H1 (cell line): ENCODE measurements around the gene F11R. TPM values are rescaled to one million over a fixed set of nuclear protein-coding genes. Genes with fewer than 3 reads are reported as not detected.
"Not testable (repeated sequence)": the region's sequence is repeated elsewhere in the genome, so short reads cannot be mapped to it uniquely, and the experiment has no call there.

Experiments
- CTCF ChIA-PET: fragments of 300-600 bp; sonication (Branson Sonifier 250); formaldehyde crosslinking; loops from one replicate; lab custom pipeline; 2021; ENCODE audit not compliant: partially characterized antibody; lab: Charles Lee
- POLR2A ChIA-PET: fragments of 300-600 bp; sonication (Branson Sonifier 250); formaldehyde crosslinking; loops from one replicate; lab custom pipeline; 2021; ENCODE audit warnings: inconsistent platforms; ENCODE audit not compliant: partially characterized antibody; lab: Charles Lee
- DNase-seq, 2 experiments: peaks; one replicate each; pipeline versions ENCODE4 v3.0.0 to v3.0.0-alpha.2; 2010 to 2022; ENCODE audit warnings: low spot score in 2 of 2, low read depth in 1 of 2, mixed read lengths in 1 of 2
- FAIRE-seq: peaks from 2 replicates; lab custom pipeline; 2011; peaks lifted over from hg19 to GRCh38; lab: Jason Lieb, UNC
- H2AFZ ChIP-seq: 2 replicates; pipeline ENCODE4 v1.8.1; 2012; ENCODE audit warnings: low read length, inconsistent platforms
- H2AK5ac ChIP-seq: 2 replicates; pipeline ENCODE4 v1.6.1; 2013; ENCODE audit warnings: low read depth, low read length
- H2BK120ac ChIP-seq: replicated peaks from 2 replicates; pipeline ENCODE3; 2013; ENCODE audit warnings: low read depth, low read length, inconsistent platforms
- H2BK12ac ChIP-seq: 2 replicates; pipeline ENCODE4 v1.6.1; 2013; ENCODE audit warnings: low read depth, low read length
- H2BK15ac ChIP-seq: 2 replicates; pipeline ENCODE4 v1.6.1; 2013; ENCODE audit warnings: low read length
- H2BK20ac ChIP-seq: 2 replicates; pipeline ENCODE4 v1.6.1; 2013; ENCODE audit warnings: low read length
- H2BK5ac ChIP-seq: 2 replicates; pipeline ENCODE4 v1.6.1; 2013; ENCODE audit warnings: low read depth, low read length
- H3K14ac ChIP-seq: 2 replicates; pipeline ENCODE4 v1.6.1; 2013; ENCODE audit warnings: inconsistent platforms; ENCODE audit not compliant: insufficient read length
- H3K18ac ChIP-seq: 2 replicates; pipeline ENCODE4 v1.6.1; 2013; ENCODE audit warnings: low read length; ENCODE audit errors: extremely low read depth
- H3K23ac ChIP-seq: 2 replicates; pipeline ENCODE4 v1.6.1; 2013; ENCODE audit warnings: inconsistent platforms; ENCODE audit not compliant: insufficient read length
- H3K23me2 ChIP-seq: 2 replicates; pipeline ENCODE4 v1.6.1; 2013; ENCODE audit warnings: low read depth, low read length
- H3K27ac ChIP-seq: 2 replicates; pipeline ENCODE4 v1.6.1; 2011; ENCODE audit warnings: low read depth, low read length, inconsistent platforms
- H3K27me3 ChIP-seq, 4 experiments: replicated peaks in 1 of 4; 1 replicate in 1 of 4; 2 replicates in 3 of 4; pipeline versions ENCODE4 v1.6.1 to v1.8.1; 2011 to 2013; ENCODE audit warnings: low read length in 3 of 4, mild to moderate bottlenecking in 3 of 4, inconsistent platforms in 2 of 4, mixed read lengths in 2 of 4, moderate library complexity in 1 of 4; ENCODE audit not compliant: control insufficient read depth in 3 of 4, insufficient read depth in 3 of 4; ENCODE audit errors: extremely low read depth in 1 of 4
- H3K36me3 ChIP-seq, 4 experiments: 2 replicates each; pipeline versions ENCODE4 v1.6.1 to v1.8.1; 2011 to 2013; ENCODE audit warnings: mild to moderate bottlenecking in 4 of 4, low read length in 3 of 4, moderate library complexity in 2 of 4, control low read depth in 1 of 4, inconsistent platforms in 1 of 4; ENCODE audit not compliant: insufficient read depth in 4 of 4, control insufficient read depth in 2 of 4
- H3K4ac ChIP-seq: replicated peaks from 2 replicates; pipeline ENCODE3; 2013; ENCODE audit warnings: low read length, low read depth, mixed read lengths, inconsistent platforms; ENCODE audit not compliant: insufficient read length
- H3K4me1 ChIP-seq, 4 experiments: replicated peaks in 1 of 4; 1 replicate in 1 of 4; 2 replicates in 3 of 4; pipeline versions ENCODE4 v1.6.1 to v1.8.1; 2011 to 2013; ENCODE audit warnings: low read length in 3 of 4, inconsistent platforms in 2 of 4, mixed read lengths in 1 of 4; ENCODE audit not compliant: insufficient read depth in 4 of 4, control insufficient read depth in 3 of 4
- H3K4me2 ChIP-seq, 2 experiments: 2 replicates each; pipeline versions ENCODE4 v1.6.1 to v1.8.1; 2011 to 2013; ENCODE audit warnings: low read depth in 2 of 2, low read length in 2 of 2, control low read depth in 1 of 2, inconsistent platforms in 1 of 2, mild to moderate bottlenecking in 1 of 2; ENCODE audit not compliant: insufficient read depth in 1 of 2
- H3K4me3 ChIP-seq, 4 experiments: fragments of 200-600, 300-600 bp in 1 of 4; sonication (generic), shearing (Covaris generic), sonication (Bioruptor Twin) in 1 of 4; 2 replicates each; pipeline versions ENCODE4 v1.5.1 to v1.8.1; 2011 to 2016; ENCODE audit warnings: low read length in 4 of 4, low read depth in 3 of 4, control low read depth in 2 of 4, inconsistent platforms in 2 of 4, mild to moderate bottlenecking in 2 of 4, mixed read lengths in 1 of 4, moderate library complexity in 1 of 4; ENCODE audit not compliant: insufficient read depth in 2 of 4; ENCODE audit errors: extremely low read depth in 1 of 4
- H3K56ac ChIP-seq: replicated peaks from 2 replicates; pipeline ENCODE3; 2013; ENCODE audit warnings: low read depth, mild to moderate bottlenecking, mixed read lengths, low read length, inconsistent platforms; ENCODE audit not compliant: insufficient read length
- H3K79me1 ChIP-seq: 2 replicates; pipeline ENCODE4 v1.6.1; 2013; ENCODE audit warnings: low read depth, low read length, control low read depth
- H3K79me2 ChIP-seq, 2 experiments: 2 replicates each; pipeline versions ENCODE4 v1.6.1 to v1.8.1; 2012 to 2013; ENCODE audit warnings: low read length in 2 of 2, mild to moderate bottlenecking in 2 of 2, inconsistent platforms in 1 of 2; ENCODE audit not compliant: insufficient read depth in 2 of 2, control insufficient read depth in 1 of 2
- H3K9ac ChIP-seq, 4 experiments: replicated peaks in 1 of 4; 1 replicate in 1 of 4; 2 replicates in 3 of 4; pipeline versions ENCODE4 v1.6.1 to v1.8.1; 2011 to 2013; ENCODE audit warnings: low read depth in 3 of 4, low read length in 3 of 4, control low read depth in 2 of 4, mild to moderate bottlenecking in 2 of 4, moderate library complexity in 2 of 4, inconsistent platforms in 1 of 4; ENCODE audit errors: extremely low read depth in 1 of 4
- H3K9me3 ChIP-seq, 2 experiments: 2 replicates each; pipeline versions ENCODE4 v1.6.1 to v1.8.1; 2012 to 2013; ENCODE audit warnings: mild to moderate bottlenecking in 2 of 2, moderate library complexity in 2 of 2, control low read depth in 1 of 2, inconsistent platforms in 1 of 2, low read depth in 1 of 2, low read length in 1 of 2, mixed read lengths in 1 of 2; ENCODE audit not compliant: insufficient read depth in 2 of 2
- H4K20me1 ChIP-seq, 2 experiments: replicated peaks in 1 of 2; 2 replicates each; pipeline versions ENCODE3 to v1.8.1; 2011 to 2013; ENCODE audit warnings: inconsistent platforms in 2 of 2, low read length in 2 of 2, mild to moderate bottlenecking in 1 of 2; ENCODE audit not compliant: insufficient read depth in 2 of 2, control insufficient read depth in 1 of 2
- H4K5ac ChIP-seq: 2 replicates; pipeline ENCODE4 v1.6.1; 2013; ENCODE audit warnings: low read length, low read depth, mixed read lengths, inconsistent platforms; ENCODE audit not compliant: insufficient read length
- H4K8ac ChIP-seq: 2 replicates; pipeline ENCODE4 v1.8.0; 2013; ENCODE audit warnings: mild to moderate bottlenecking, moderate library complexity, low read length, inconsistent platforms; ENCODE audit not compliant: insufficient read depth; ENCODE audit errors: extremely low read depth
- H4K91ac ChIP-seq: replicated peaks from 2 replicates; pipeline ENCODE3; 2013; ENCODE audit warnings: low read length, mixed read lengths, inconsistent platforms; ENCODE audit not compliant: insufficient read length
- whole genome bisulfite sequencing, 2 experiments: shearing (Covaris generic) in 1 of 2; methylation state at CpG; one replicate each; pipeline versions ENCODE4 v1.1.6 to v1.1.7; 2013 to 2015; ENCODE audit warnings: low lambda C conversion rate in 2 of 2, mixed read lengths in 2 of 2, inconsistent platforms in 1 of 2, low coverage in 1 of 2, missing lambda C conversion rate in 1 of 2; ENCODE audit not compliant: insufficient replicate concordance in 2 of 2, insufficient coverage in 1 of 2, insufficient read length in 1 of 2; ENCODE audit errors: extremely low coverage in 1 of 2, missing lambda C conversion rate in 1 of 2; 5-methylcytosine and 5-hydroxymethylcytosine counted together
- polyA plus RNA-seq, 7 experiments: library from polyadenylated mRNA; depleted of rRNA in 3 of 7; stranded (reverse) in 5 of 7; unstranded in 2 of 7; fragments of >200 nt in 5 of 7; fragments of 200-250 nt in 2 of 7; gene quantifications; 1 replicate in 5 of 7; 2 replicates in 1 of 7; 4 replicates in 1 of 7; pipeline versions ENCODE4 v1.2.1 to v1.2.3, GENCODE V29; 2011 to 2013; ENCODE audit warnings: missing spikeins in 2 of 7, mixed read lengths in 2 of 7
- total RNA-seq: library from RNA; stranded (reverse); fragmentation: NEBNext Ultra II Directional; extraction: Animal tissue kit (Norgen Biotek cat#: 25700); gene quantifications from 2 replicates; pipeline ENCODE4 v1.2.1, GENCODE V29; 2021

Gene F11R
- total and polyA plus RNA-seq, 2 of the 8 experiments (the other 6 are each of a cell fraction or from before 2014, with no cell fraction given) = 159 to 200 TPM

DNA sequence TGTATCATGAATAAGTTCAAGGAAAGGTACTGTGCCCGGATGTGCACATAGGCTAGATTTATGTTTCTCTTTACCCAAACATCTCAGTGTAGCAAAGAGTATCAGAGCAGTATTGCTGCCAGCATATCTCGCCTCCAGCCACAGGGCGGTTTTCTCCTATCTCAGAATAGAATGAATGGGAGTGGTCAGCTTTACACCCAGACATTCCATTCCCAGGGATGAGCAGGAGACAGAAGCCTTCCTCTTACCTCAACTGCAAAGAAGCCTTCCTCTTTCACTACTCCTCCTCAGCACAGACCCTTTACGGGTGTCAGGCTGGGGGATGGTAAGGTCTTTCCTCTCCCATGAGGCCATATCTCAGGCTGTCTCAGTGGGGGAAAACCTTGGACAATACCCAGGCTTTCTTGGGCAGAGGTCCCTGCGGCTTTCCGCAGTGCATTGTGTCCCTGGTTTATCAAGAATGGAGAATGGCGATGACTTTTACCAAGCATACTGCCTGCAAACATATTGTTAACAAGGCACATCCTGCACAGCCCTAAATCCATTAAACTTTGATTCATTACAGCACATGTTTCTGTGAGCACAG lies 73.7 kb downstream of the F11R start:
- H3K23ac ChIP-seq, DNase-seq, H4K20me1 ChIP-seq, H3K79me2 ChIP-seq, POLR2A ChIA-PET, H3K4ac ChIP-seq, H3K9ac ChIP-seq, H3K4me1 ChIP-seq, H3K4me3 ChIP-seq, H4K5ac ChIP-seq, H3K9me3 ChIP-seq, H2BK15ac ChIP-seq, H3K79me1 ChIP-seq, H3K27me3 ChIP-seq, H4K8ac ChIP-seq, H3K23me2 ChIP-seq, H3K18ac ChIP-seq, H3K27ac ChIP-seq, H2BK20ac ChIP-seq, H2BK120ac ChIP-seq, H3K14ac ChIP-seq, H4K91ac ChIP-seq, H3K4me2 ChIP-seq, H2AK5ac ChIP-seq, FAIRE-seq, CTCF ChIA-PET, H3K36me3 ChIP-seq, H3K56ac ChIP-seq, H2BK12ac ChIP-seq, H2AFZ ChIP-seq, H2BK5ac ChIP-seq: not testable (repeated sequence)
- 85% methylated on average over 7 of the region's 7 CpGs; no CpG with 5 or more reads in 1 of the 2 experiments for WGBS, 2 experiments

DNA sequence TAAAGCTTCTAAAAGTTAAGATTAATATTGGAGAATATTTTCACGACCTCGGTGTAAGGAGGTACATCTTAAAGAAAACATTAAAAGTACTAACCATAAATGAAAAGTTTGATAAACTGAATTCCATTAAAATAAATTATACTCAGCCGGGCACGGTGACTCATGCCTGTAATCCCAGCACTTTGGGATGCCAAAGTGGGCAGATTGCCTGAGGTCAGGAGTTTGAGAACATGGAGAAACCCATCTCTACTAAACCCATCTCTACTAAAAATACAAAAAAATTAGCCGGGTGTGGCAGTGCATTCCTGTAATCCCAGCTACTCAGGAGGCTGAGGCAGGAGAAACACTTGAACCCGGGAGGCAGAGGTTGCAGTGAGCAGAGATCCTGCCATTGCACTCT lies 75.1 kb downstream of the F11R start:
- not testable (repeated sequence) for H3K4ac ChIP-seq, H2AFZ ChIP-seq, H3K79me2 ChIP-seq, H3K27me3 ChIP-seq, H3K9me3 ChIP-seq, H3K23me2 ChIP-seq, H2AK5ac ChIP-seq, H3K56ac ChIP-seq, H3K4me2 ChIP-seq, H3K27ac ChIP-seq, H4K5ac ChIP-seq, H3K4me1 ChIP-seq, FAIRE-seq, H3K18ac ChIP-seq, H3K14ac ChIP-seq, H2BK12ac ChIP-seq, H2BK120ac ChIP-seq, H3K36me3 ChIP-seq, H3K79me1 ChIP-seq, H4K91ac ChIP-seq, H2BK20ac ChIP-seq, H2BK15ac ChIP-seq, H4K20me1 ChIP-seq, H2BK5ac ChIP-seq, H3K23ac ChIP-seq, DNase-seq, H3K4me3 ChIP-seq, H3K9ac ChIP-seq, H4K8ac ChIP-seq
- ChIA-PET CTCF (interaction anchor here (0.7 to 3.4 kb wide), 8 partner anchors 9 to 265 kb away, joined by 3 to 22 read pairs (median 4); partner anchors contain the start of genes ITLN2 and KLHDC9), POLR2A (interaction anchor here (0.6 kb wide), 1 partner anchor 31 kb away, joined by 3 read pairs; no protein-coding TSS in a partner anchor)
- WGBS, 2 experiments = 95% methylated on average over 6 of the region's 6 CpGs; no CpG with 5 or more reads in 1 of the 2 experiments
